Measurements from ENCODE around the gene NCOA7. TPM values are rescaled to one million over a fixed set of nuclear protein-coding genes. Genes with fewer than 3 reads are reported as not detected.

NCOA7 gene
- polyA plus RNA-seq, 1 of the 3 experiments (the other 2 are of a cell fraction), result 16.3 TPM

DNA sequence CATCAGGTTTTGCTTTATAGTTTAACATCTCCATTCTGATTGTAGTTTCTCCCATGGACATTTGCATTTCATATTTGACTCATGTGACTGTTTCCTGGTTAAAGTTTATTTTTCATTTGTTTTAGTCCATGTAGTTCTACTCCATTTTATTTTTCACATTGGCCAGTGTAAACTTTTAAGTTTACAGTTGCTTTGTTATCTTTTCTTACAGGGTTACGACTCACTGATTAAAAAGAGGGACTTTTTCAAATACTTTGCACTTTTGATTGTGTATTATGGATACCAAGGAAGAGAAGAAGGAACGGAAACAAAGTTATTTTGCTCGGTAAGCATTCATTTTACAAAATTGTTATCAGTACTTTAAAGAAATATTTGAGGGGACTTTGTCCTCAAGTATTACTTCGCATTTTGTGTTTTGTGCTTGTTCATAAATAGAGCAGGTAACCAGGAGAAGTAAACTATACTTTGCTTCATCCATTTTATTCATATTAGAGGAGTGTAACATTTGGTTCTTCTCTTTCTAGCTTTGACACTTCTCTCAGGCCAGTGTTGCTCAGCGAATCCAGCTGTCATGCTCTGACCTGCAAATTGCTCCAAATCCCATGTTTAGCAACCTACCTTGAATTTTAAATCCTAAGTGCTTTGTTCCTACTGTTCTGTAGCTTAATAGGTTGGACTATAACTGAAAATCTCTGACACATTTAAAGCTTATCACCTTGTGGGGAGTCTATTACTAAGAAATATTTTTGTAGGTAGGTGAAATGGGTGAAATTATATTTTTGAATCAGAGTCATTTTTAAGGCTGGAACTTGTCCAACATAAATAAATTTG is 24.5 kb downstream of the NCOA7 start:
- peaks cover 21% of the 10 kb centered on the region for H3K79me2 ChIP-seq (ENCODE audit: insufficient read depth)
- peak overlapping the region; percentile 1; the same call in 1 of the 2 replicates for H3K4me2 ChIP-seq
- H4K20me1 ChIP-seq (ENCODE audit: insufficient read depth), result no peaks in the 10 kb centered on the region
- CTCF ChIA-PET, result interaction anchor here (1.0 to 2.8 kb wide), 2 partner anchors 24 to 159 kb away, joined by 4 to 11 read pairs; partner anchors contain the start of gene NCOA7
- no peaks in the 10 kb centered on the region for H3K9me3 ChIP-seq
- peaks cover 26% of the 10 kb centered on the region for H3F3A ChIP-seq (replicated peaks; ENCODE audit: insufficient read depth)
- 91% methylated on average over 5 of the region's 5 CpGs for WGBS (ENCODE audit: low lambda C conversion rate)
- H3K27ac ChIP-seq (ENCODE audit: low read depth in 2 of 2, low read length in 1 of 2), result peak overlapping the region; percentile 16; a peak in 3 of 4 replicates
- peaks cover 29 to 40% of the 10 kb centered on the region in 2 experiments; a peak in 3 of 4 replicates for H3K4me1 ChIP-seq (ENCODE audit: control insufficient read depth in 1 of 2, insufficient read depth in 2 of 2, low read depth in 1 of 2, low read length in 1 of 2)
- H3K27me3 ChIP-seq (ENCODE audit: insufficient read depth), result no peaks in the 10 kb centered on the region
- peaks cover 2 to 18% of the 10 kb centered on the region in 2 experiments for H3K36me3 ChIP-seq (replicated peaks in 1 of 2; ENCODE audit: control insufficient read depth in 1 of 2, insufficient read depth in 2 of 2, low read length in 1 of 2)
- no peak for DNase-seq
- no peak overlapping the region for H2AFZ ChIP-seq (ENCODE audit: low read depth)
- TF ChIP-seq RAD21 (IDR thresholded peaks at IDR 0.05; ENCODE audit: low read length), result no peak
- no peak for TF ChIP-seq POLR2AphosphoS5 (IDR thresholded peaks at IDR 0.05; ENCODE audit: low read depth, low read length)
- no peak for TF ChIP-seq NRF1 (IDR thresholded peaks at IDR 0.05; ENCODE audit: low read depth, low read length)
- TF ChIP-seq, protein P1, sequence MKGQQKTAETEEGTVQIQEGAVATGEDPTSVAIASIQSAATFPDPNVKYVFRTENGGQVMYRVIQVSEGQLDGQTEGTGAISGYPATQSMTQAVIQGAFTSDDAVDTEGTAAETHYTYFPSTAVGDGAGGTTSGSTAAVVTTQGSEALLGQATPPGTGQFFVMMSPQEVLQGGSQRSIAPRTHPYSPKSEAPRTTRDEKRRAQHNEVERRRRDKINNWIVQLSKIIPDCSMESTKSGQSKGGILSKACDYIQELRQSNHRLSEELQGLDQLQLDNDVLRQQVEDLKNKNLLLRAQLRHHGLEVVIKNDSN (IDR thresholded peaks at IDR 0.05; ENCODE audit: borderline replicate concordance, low read depth), result no peak
- TF ChIP-seq, protein P2, sequence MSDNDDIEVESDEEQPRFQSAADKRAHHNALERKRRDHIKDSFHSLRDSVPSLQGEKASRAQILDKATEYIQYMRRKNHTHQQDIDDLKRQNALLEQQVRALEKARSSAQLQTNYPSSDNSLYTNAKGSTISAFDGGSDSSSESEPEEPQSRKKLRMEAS (IDR thresholded peaks at IDR 0.05; ENCODE audit: low read depth), result no peak
- no peak for TF ChIP-seq ELF1 (IDR thresholded peaks at IDR 0.05)
- no peak for TF ChIP-seq CHD2 (IDR thresholded peaks at IDR 0.05; ENCODE audit: low read length, partially characterized antibody)
- TF ChIP-seq TCF12 (IDR thresholded peaks at IDR 0.05), result no peak
- TF ChIP-seq, protein P3, sequence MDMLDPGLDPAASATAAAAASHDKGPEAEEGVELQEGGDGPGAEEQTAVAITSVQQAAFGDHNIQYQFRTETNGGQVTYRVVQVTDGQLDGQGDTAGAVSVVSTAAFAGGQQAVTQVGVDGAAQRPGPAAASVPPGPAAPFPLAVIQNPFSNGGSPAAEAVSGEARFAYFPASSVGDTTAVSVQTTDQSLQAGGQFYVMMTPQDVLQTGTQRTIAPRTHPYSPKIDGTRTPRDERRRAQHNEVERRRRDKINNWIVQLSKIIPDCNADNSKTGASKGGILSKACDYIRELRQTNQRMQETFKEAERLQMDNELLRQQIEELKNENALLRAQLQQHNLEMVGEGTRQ (IDR thresholded peaks at IDR 0.05; ENCODE audit: borderline replicate concordance, low read depth, low read length), result no peak
- no peak for TF ChIP-seq EZH2phosphoT487 (IDR thresholded peaks at IDR 0.05; ENCODE audit: borderline replicate concordance, low read depth)
- no peak for TF ChIP-seq NFIC (IDR thresholded peaks at IDR 0.05; ENCODE audit: borderline replicate concordance)
- POLR2A ChIA-PET, result no interaction called here
- no peak overlapping the region for H3K9ac ChIP-seq
- H3K4me3 ChIP-seq (ENCODE audit: low read depth in 2 of 2, low read length in 1 of 2), result no peak overlapping the region
- H3K9me2 ChIP-seq, result no peaks in the 10 kb centered on the region

DNA sequence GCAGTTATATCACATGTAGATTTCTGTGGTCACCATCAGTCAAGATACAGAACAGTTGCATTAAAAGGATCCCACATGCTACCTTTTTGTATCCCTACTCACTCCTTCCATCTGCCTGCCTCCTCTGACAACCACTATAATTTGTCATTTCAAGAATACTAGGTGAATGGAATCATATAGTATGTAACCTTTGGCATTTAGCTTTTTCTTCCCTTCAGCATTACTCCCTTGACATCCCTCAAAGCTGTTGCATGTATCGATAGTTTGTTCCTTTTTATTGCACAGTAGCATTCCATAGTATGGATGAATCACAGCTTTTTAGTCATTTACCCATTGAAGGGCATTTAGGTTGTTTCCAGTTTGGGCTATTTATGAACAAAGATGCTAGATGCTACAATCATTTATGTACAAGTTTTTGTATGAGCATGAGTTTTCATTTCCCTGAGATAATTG is 26.1 kb downstream of the NCOA7 start:
- Histone ChIP-seq H3K4me1 (ENCODE audit: control insufficient read depth in 1 of 2, insufficient read depth in 2 of 2, low read depth in 1 of 2, low read length in 1 of 2) (peaks cover 27 to 39% of the 10 kb centered on the region in 2 experiments; a peak in 3 of 4 replicates), H3K79me2 (ENCODE audit: insufficient read depth) (peaks cover 9% of the 10 kb centered on the region), H3K4me3 (ENCODE audit: low read depth in 2 of 2, low read length in 1 of 2) (no peak overlapping the region), H3K9ac (no peak overlapping the region), H3K4me2 (no peak overlapping the region), H4K20me1 (ENCODE audit: insufficient read depth) (no peaks in the 10 kb centered on the region), H3K27ac (ENCODE audit: low read depth in 2 of 2, low read length in 1 of 2) (no peak overlapping the region; a peak in 1 of 4 replicates), H3K9me2 (no peaks in the 10 kb centered on the region), H3F3A (replicated peaks; ENCODE audit: insufficient read depth) (peaks cover 16% of the 10 kb centered on the region), H3K36me3 (replicated peaks in 1 of 2; ENCODE audit: control insufficient read depth in 1 of 2, insufficient read depth in 2 of 2, low read length in 1 of 2) (peaks cover 11 to 27% of the 10 kb centered on the region in 2 experiments), H3K9me3 (no peaks in the 10 kb centered on the region), H2AFZ (ENCODE audit: low read depth) (no peak overlapping the region), H3K27me3 (ENCODE audit: insufficient read depth) (no peaks in the 10 kb centered on the region)
- TF ChIP-seq RAD21 (IDR thresholded peaks at IDR 0.05; ENCODE audit: low read length) (no peak), FOXM1 (IDR thresholded peaks at IDR 0.05; ENCODE audit: low read depth) (no peak), FOSL2 (IDR thresholded peaks at IDR 0.05; ENCODE audit: borderline replicate concordance, low read depth) (no peak), MEF2A (IDR thresholded peaks at IDR 0.05; ENCODE audit: borderline replicate concordance, low read depth) (no peak), POLR2AphosphoS5 (IDR thresholded peaks at IDR 0.05; ENCODE audit: low read depth, low read length) (no peak), RXRA (IDR thresholded peaks at IDR 0.05; ENCODE audit: borderline replicate concordance, low read depth) (no peak), EP300 (IDR thresholded peaks at IDR 0.05; ENCODE audit: borderline replicate concordance in 1 of 2, low read depth in 1 of 2, low read length in 1 of 2) (no peak), CHD2 (IDR thresholded peaks at IDR 0.05; ENCODE audit: low read length, partially characterized antibody) (no peak), EZH2phosphoT487 (IDR thresholded peaks at IDR 0.05; ENCODE audit: borderline replicate concordance, low read depth) (no peak), NFIC (IDR thresholded peaks at IDR 0.05; ENCODE audit: borderline replicate concordance) (no peak)
- TF ChIP-seq, protein P1 (IDR thresholded peaks at IDR 0.05; ENCODE audit: borderline replicate concordance, low read depth), result no peak
- TF ChIP-seq, protein P4, sequence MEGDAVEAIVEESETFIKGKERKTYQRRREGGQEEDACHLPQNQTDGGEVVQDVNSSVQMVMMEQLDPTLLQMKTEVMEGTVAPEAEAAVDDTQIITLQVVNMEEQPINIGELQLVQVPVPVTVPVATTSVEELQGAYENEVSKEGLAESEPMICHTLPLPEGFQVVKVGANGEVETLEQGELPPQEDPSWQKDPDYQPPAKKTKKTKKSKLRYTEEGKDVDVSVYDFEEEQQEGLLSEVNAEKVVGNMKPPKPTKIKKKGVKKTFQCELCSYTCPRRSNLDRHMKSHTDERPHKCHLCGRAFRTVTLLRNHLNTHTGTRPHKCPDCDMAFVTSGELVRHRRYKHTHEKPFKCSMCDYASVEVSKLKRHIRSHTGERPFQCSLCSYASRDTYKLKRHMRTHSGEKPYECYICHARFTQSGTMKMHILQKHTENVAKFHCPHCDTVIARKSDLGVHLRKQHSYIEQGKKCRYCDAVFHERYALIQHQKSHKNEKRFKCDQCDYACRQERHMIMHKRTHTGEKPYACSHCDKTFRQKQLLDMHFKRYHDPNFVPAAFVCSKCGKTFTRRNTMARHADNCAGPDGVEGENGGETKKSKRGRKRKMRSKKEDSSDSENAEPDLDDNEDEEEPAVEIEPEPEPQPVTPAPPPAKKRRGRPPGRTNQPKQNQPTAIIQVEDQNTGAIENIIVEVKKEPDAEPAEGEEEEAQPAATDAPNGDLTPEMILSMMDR (IDR thresholded peaks at IDR 0.05), result no peak
- TF ChIP-seq, protein P3 (IDR thresholded peaks at IDR 0.05; ENCODE audit: borderline replicate concordance, low read depth, low read length), result no peak
- no peak for DNase-seq
- POLR2A ChIA-PET, result no interaction called here
- 83% methylated on average over 1 of the region's 1 CpG for WGBS (ENCODE audit: low lambda C conversion rate)
- CTCF ChIA-PET, result interaction anchor here (1.1 to 1.3 kb wide), 2 partner anchors 11 to 17 kb away, joined by 3 read pairs; no protein-coding TSS in a partner anchor

Measured in SK-N-SH (cell line).